Activated T-cell treated with anti-CD3 and anti-CD28 coated beads, Interleukin-2, amount 50 U/mL, for 72 hours (primary cell): ENCODE data around the gene USP20. TPM values are rescaled to one million over a fixed set of nuclear protein-coding genes. Genes with fewer than 3 reads are reported as not detected.
"Not testable (repeated sequence)": the region's sequence is repeated elsewhere in the genome, so short reads cannot be mapped to it uniquely, and the experiment has no call there.

Source experiments
- ATAC-seq, 2 donors: fragments of 150-1000 bp; cut with Tn5 transposase; replicated peaks in 1 of 2; 2 replicates each; pipeline ENCODE4 v1.10.0; 2021; ENCODE audit warnings: moderate library complexity in 2 of 2, mild to moderate bottlenecking in 1 of 2
- DNase-seq, 2 donors: peaks; one replicate each; pipeline ENCODE4 v3.0.0; 2021 to 2022; ENCODE audit warnings: mixed read lengths in 1 of 2
- H3K27ac Mint-ChIP-seq: one replicate; pipeline ENCODE4 v1.8.0; 2022; ENCODE audit warnings: mild to moderate bottlenecking, moderate library complexity, mixed read lengths
- H3K27me3 Mint-ChIP-seq: one replicate; pipeline ENCODE4 v1.8.0; 2022; ENCODE audit warnings: low read depth, mixed read lengths
- H3K36me3 Mint-ChIP-seq, 2 donors: one replicate each; pipeline ENCODE4 v1.8.0; 2022; ENCODE audit warnings: mixed read lengths in 2 of 2, mild to moderate bottlenecking in 1 of 2; ENCODE audit not compliant: insufficient read depth in 2 of 2
- H3K4me1 Mint-ChIP-seq: one replicate; pipeline ENCODE4 v1.8.0; 2022; ENCODE audit warnings: low read depth, mixed read lengths
- H3K4me3 Mint-ChIP-seq, 2 donors: one replicate each; pipeline ENCODE4 v1.8.0; 2022; ENCODE audit warnings: mild to moderate bottlenecking in 2 of 2, mixed read lengths in 2 of 2, moderate library complexity in 2 of 2
- H3K9me3 Mint-ChIP-seq, 2 donors: one replicate each; pipeline ENCODE4 v1.8.0; 2022; ENCODE audit warnings: mixed read lengths in 2 of 2
- total RNA-seq, 2 donors: library from RNA; stranded (reverse); gene quantifications; one replicate each; pipeline ENCODE4 v1.2.3, GENCODE V29; 2022

USP20 gene
- total RNA-seq, 2 donors from 2014 or later = 74.4 to 77.9 TPM

GRCh38 chr9:129886226-129887174, 51.2 kb downstream of the USP20 start:
- H3K9me3 Mint-ChIP-seq = no peaks in the 10 kb centered on the region
- peak; percentile 4 to 6 for ATAC-seq
- no peaks in the 10 kb centered on the region for H3K27me3 Mint-ChIP-seq
- peak overlapping the region; percentile 98 for H3K27ac Mint-ChIP-seq
- peak; percentile 79 to 81 for DNase-seq
- H3K4me3 Mint-ChIP-seq = peak overlapping the region; percentile 87
- H3K36me3 Mint-ChIP-seq = peaks cover 13 to 25% of the 10 kb centered on the region in 2 donors
- peaks cover 72% of the 10 kb centered on the region for H3K4me1 Mint-ChIP-seq

- Mint-ChIP-seq H3K27me3 (no peaks in the 10 kb centered on the region), H3K27ac (peak overlapping the region; percentile 98), H3K4me3 (peak overlapping the region; percentile 87), H3K36me3 (peaks cover 19 to 26% of the 10 kb centered on the region in 2 donors), H3K9me3 (no peaks in the 10 kb centered on the region), H3K4me1 (peaks cover 83% of the 10 kb centered on the region)
- DNase-seq (peak; percentile 70 to 81), ATAC-seq (peak; percentile 12 to 20)
Measured at GRCh38 chr9:129887334-129888292, 52.4 kb downstream of the USP20 start.

GRCh38 chr9:129888293-129889121, 53.2 kb downstream of the USP20 start:
- Mint-ChIP-seq H3K27ac (peak overlapping the region; percentile 98), H3K9me3 (no peaks in the 10 kb centered on the region), H3K4me3 (peak overlapping the region; percentile 87), H3K27me3 (no peaks in the 10 kb centered on the region), H3K4me1 (peaks cover 91% of the 10 kb centered on the region), H3K36me3 (peaks cover 21 to 28% of the 10 kb centered on the region in 2 donors)
- ATAC-seq (peak; percentile 56 to 62), DNase-seq (peak; percentile 94 to 97)

GRCh38 chr9:129889122-129889940, 54.1 kb downstream of the USP20 start:
- ATAC-seq (no peak), DNase-seq (peak; percentile 55 to 60)
- Mint-ChIP-seq H3K27me3 (no peaks in the 10 kb centered on the region), H3K4me3 (peak overlapping the region; percentile 87), H3K27ac (peak overlapping the region; percentile 98), H3K4me1 (peaks cover 91% of the 10 kb centered on the region), H3K36me3 (peaks cover 24 to 32% of the 10 kb centered on the region in 2 donors), H3K9me3 (no peaks in the 10 kb centered on the region)

- peak; percentile 5 to 6 for ATAC-seq
- peaks cover 27 to 36% of the 10 kb centered on the region in 2 donors for H3K36me3 Mint-ChIP-seq
Measured at GRCh38 chr9:129889941-129890717, 54.9 kb downstream of the USP20 start.

GRCh38 chr9:129890718-129891299, 55.6 kb downstream of the USP20 start:
- H3K27me3 Mint-ChIP-seq, H3K9me3 Mint-ChIP-seq, ATAC-seq, DNase-seq: not testable (repeated sequence)
- Mint-ChIP-seq H3K4me3 (peak overlapping the region; percentile 87), H3K27ac (peak overlapping the region; percentile 95), H3K4me1 (peaks cover 93% of the 10 kb centered on the region), H3K36me3 (peaks cover 28 to 41% of the 10 kb centered on the region in 2 donors)

More at GRCh38 chr9:129889941-129890717, 54.9 kb downstream of the USP20 start:
- Mint-ChIP-seq H3K27me3 (no peaks in the 10 kb centered on the region), H3K9me3 (no peaks in the 10 kb centered on the region), H3K4me3 (peak overlapping the region; percentile 87), H3K27ac (peak overlapping the region; percentile 98), H3K4me1 (peaks cover 91% of the 10 kb centered on the region)
- DNase-seq = peak; percentile 79 to 83

GRCh38 chr9:129891569-129891968, 56.3 kb downstream of the USP20 start:
- Mint-ChIP-seq H3K4me3 (peak overlapping the region; percentile 87), H3K27ac (peak overlapping the region; percentile 95), H3K36me3 (peaks cover 36 to 48% of the 10 kb centered on the region in 2 donors), H3K4me1 (peaks cover 96% of the 10 kb centered on the region), H3K27me3 (no peaks in the 10 kb centered on the region), H3K9me3 (no peaks in the 10 kb centered on the region)
- DNase-seq (no peak), ATAC-seq (no peak)

- Mint-ChIP-seq H3K36me3 (peaks cover 45 to 66% of the 10 kb centered on the region in 2 donors), H3K9me3 (peaks cover 3 to 7% of the 10 kb centered on the region in 2 donors), H3K4me3 (peak overlapping the region; percentile 18 to 81), H3K27ac (peak overlapping the region; percentile 95), H3K27me3 (no peaks in the 10 kb centered on the region), H3K4me1 (peaks cover 96% of the 10 kb centered on the region)
- no peak for ATAC-seq
- no peak for DNase-seq
Measured at GRCh38 chr9:129894120-129894823, 59.0 kb downstream of the USP20 start.

GRCh38 chr9:129895376-129896268, 60.4 kb downstream of the USP20 start:
- H3K27ac Mint-ChIP-seq = peak overlapping the region; percentile 95
- H3K27me3 Mint-ChIP-seq = no peaks in the 10 kb centered on the region
- DNase-seq (peak; percentile 63 to 68), ATAC-seq (peak; percentile 44 to 52)
- peaks cover 95% of the 10 kb centered on the region for H3K4me1 Mint-ChIP-seq
- peaks cover 3 to 7% of the 10 kb centered on the region in 2 donors for H3K9me3 Mint-ChIP-seq
- peak overlapping the region; percentile 13 to 81 for H3K4me3 Mint-ChIP-seq
- peaks cover 45 to 67% of the 10 kb centered on the region in 2 donors for H3K36me3 Mint-ChIP-seq
